Daoy (cell line): ENCODE results near the gene BCAN. TPM values are rescaled to one million over a fixed set of nuclear protein-coding genes. Genes with fewer than 3 reads are reported as not detected.
"Not testable (repeated sequence)": the region's sequence is repeated elsewhere in the genome, so short reads cannot be mapped to it uniquely, and the experiment has no call there.

ENCODE experiments used
- DNase-seq: peaks from one replicate; pipeline ENCODE4 v3.0.0-alpha.2; 2015; ENCODE audit warnings: low read depth
- total RNA-seq: library from RNA; depleted of rRNA; stranded (reverse); fragments of >200 nt; shearing (Covaris generic); gene quantifications from 2 replicates; pipeline ENCODE4 v1.2.3, GENCODE V29; 2014

BCAN gene
- total RNA-seq, 1 experiment from 2014 or later: not detected

DNA sequence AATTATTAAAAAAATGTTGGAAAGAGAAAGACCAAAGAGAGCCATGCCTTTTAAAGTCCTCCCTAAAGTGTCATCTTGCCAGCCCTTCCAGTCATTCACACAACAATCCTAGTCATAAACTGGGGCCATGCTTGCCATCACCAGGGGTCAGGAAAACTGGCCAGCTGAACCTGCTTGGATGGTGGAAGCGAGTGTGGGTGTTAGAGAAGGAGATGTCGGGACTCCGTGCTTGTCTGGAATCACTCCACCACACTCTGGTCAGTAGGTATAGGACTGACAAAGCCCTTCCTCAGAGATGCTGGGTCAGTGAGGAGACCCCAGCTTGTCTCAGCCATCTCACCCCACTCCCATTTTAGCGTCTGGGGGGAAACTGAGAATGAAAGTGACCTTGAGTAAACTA lies 26.0 kb upstream of the BCAN start:
- DNase-seq: no peak

- DNase-seq: peak; percentile 60
Measured at GRCh38 chr1:156616463-156616862, 25.5 kb upstream of the BCAN start.

- peak; percentile 38 for DNase-seq
Measured at GRCh38 chr1:156618853-156619581, 22.9 kb upstream of the BCAN start, which contains the start of gene HAPLN2. Gene HAPLN2, plus strand, starts transcription at chr1:156619415. Its CDS starts 4,076 bp downstream, at chr1:156623491.

- DNase-seq: no peak
Measured at GRCh38 chr1:156619582-156619955, 22.3 kb upstream of the BCAN start.

DNA sequence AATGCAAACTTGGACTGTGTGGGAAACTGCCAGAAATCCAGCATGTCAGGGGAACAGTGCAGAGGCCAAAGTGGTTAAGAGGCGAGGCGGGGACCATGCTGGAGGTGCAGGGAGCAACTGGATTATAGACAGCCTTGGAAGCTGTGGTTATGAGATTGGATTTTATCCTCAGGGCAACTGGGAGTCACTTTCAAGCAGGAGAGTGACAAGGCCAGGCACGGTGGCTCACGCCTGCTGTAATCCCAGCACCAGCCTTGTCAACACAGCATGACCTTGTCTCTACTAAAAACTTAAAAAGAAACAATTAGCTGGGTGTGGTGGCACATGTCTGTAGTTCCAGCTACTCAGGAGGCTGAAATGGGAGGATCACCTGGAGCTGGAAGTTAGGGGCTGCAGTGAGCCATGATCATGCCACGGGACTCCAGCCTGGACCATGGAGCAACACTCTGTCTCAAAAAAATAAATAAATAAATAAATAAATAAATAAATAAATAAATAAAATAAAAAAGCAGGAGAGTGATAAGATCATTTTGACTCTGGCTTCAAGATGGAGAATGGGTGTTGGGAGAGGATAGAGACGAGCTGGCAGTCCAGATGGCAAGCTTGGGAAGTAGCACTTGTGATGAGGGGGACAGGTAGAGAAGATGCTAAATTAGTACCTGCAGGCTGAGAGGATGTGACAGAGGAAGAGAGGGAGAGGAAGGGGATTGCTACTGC lies 19.2 kb upstream of the BCAN start:
- DNase-seq: no peak

- DNase-seq: peak; percentile 81
Measured at GRCh38 chr1:156623946-156624813, 17.7 kb upstream of the BCAN start.

DNA sequence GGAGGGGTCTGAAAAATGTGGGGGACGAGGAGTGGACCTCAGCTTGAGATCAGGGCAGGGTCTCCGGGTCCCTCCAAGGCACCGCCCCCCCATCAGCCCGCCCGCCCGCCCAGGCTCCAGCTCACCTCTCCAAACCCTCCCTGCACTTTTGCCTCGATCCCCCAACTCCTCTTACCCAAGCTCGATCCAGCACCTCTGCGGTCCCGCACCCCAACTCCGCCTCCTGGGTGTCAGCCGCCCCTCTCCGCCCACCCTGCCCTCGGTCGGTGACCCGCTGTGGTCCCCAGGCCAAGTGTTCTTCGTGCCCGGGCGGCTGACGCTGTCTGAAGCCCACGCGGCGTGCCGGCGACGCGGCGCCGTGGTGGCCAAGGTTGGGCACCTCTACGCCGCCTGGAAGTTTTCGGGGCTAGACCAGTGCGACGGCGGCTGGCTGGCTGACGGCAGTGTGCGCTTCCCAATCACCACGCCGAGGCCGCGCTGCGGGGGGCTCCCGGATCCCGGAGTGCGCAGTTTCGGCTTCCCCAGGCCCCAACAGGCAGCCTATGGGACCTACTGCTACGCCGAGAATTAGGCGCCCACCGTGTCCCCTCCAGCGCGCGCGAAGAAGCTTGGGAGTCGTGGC lies 17.0 kb upstream of the BCAN start:
- peak; percentile 40 for DNase-seq

- DNase-seq: peak; percentile 61
Measured at GRCh38 chr1:156625436-156626078, 16.4 kb upstream of the BCAN start.

GRCh38 chr1:156626079-156626438 lies 15.9 kb upstream of the BCAN start:
- DNase-seq: no peak

DNA sequence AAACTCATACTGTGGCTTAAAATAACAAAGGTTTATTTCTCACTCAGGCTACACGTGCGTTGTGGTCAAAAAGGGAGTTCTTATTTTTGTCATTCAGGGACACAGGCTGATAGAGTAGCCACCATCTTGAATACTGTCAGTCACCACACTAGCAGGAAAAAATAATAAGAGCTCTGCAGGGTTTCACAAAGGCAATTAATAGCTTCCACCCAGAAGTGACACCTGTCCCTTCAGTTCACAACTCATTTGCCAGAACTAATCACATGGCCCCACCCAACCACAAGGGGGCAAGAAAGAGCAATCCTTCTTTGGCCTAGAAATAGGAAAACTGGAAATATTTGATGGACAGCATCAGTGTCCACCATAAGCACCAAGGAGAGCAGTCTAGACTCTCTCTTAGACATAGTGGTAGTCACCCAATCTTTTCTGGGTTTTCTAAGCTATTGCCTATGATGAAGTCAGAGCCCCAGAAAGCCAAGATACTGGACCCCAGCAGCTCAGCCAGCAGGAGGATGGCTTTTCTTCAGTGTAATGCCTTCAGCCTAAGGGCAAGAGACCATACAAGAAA lies 14.5 kb upstream of the BCAN start:
- peak; percentile 44 for DNase-seq

- DNase-seq: no peak
Measured at GRCh38 chr1:156629823-156630449, 12.0 kb upstream of the BCAN start.

- DNase-seq: not testable (repeated sequence)
Measured at GRCh38 chr1:156631152-156631551, 10.8 kb upstream of the BCAN start.

DNA sequence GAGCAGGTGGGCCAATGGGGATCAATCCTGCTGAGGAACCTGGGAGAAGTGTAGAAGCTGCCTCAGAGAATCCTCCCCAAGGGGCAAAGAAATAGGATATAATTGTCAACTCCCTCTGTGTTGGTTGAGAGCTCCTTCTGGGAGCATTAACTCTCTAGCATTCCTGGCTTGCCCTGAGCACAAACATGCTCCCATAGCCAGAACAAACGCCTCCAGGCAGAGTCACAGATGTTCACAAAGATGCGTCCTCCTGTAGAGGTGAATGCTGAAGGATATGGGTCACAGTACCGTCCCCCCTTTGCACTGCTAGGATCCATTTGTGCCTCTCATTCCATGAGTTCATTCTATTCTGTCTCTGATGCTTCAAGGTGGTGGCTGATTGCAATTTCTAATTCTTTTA lies 9.6 kb upstream of the BCAN start:
- DNase-seq: no peak

- DNase-seq: no peak
Measured at GRCh38 chr1:156638189-156638985, 3.5 kb upstream of the BCAN start.

GRCh38 chr1:156639601-156640101 lies 2.3 kb upstream of the BCAN start:
- peak; percentile 67 for DNase-seq

DNA sequence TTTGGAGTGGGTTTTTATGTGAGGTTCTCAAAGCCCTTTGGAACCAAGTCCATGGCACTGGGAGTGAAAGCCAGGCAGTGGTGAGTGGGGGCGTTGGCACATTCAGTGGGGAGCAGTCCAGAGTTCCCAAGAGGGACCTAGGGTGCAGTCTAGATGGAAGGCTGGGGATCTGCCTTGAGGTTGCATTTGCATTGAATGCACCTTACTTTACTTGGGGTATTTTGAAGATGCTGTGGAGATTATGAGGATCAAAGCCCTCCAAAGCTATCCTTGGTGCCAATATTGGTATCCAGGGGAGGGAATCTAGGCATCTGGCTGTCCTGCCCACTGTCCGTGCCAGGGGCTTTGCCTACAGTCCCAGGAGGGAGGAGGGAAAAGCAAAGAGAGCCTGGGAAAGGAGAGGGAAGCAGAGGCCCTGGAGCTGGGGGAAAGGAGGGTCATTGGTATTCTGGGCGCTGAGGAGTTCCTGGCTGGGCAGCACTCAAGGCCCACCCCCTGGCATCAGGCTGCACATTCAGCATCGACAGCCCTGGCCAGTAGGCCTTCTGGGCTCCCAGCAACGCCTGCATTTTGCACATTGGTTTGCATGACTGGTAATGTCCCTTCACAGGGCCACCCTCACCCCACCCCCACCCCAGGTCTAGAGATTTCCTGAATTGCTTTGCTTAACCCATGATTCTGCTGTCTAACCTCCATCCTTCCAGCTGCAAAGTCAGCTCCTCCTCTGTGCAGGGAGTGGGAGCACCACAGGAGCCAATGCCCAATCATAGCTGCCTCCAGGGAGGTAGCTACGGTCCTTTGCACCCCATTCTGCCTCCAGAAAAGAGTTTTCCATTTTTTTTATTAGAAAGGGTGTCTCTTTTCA lies 843 bp upstream of the BCAN start:
- no peak for DNase-seq

GRCh38 chr1:156642265-156643048 lies 540 bp downstream of the BCAN start:
- no peak for DNase-seq
